Measurements from ENCODE around the gene MED23.
A peak's percentile ranks its signal among the peaks of the same experiment; 100 is the strongest.

The MED23 gene

GRCh38 chr6:131575834-131576478, 52.1 kb downstream of the MED23 start:
- peak overlapping the region; percentile 71; the same call in 1 of the 2 replicates for H3K27ac ChIP-seq
- TF ChIP-seq CTCF (conservative IDR thresholded peaks at IDR 0.05) = no peak

GRCh38 chr6:131574686-131575085, 53.4 kb downstream of the MED23 start:
- peak overlapping the region; percentile 71 for H3K27ac ChIP-seq
- TF ChIP-seq CTCF (conservative IDR thresholded peaks at IDR 0.05) = no peak

- TF ChIP-seq CTCF (conservative IDR thresholded peaks at IDR 0.05) = no peak
- H3K27ac ChIP-seq = peak overlapping the region; percentile 71
Measured at GRCh38 chr6:131574133-131574532, 53.9 kb downstream of the MED23 start.

GRCh38 chr6:131572686-131573415, 55.2 kb downstream of the MED23 start, which contains the start of gene ARG1:
Gene ARG1, plus strand, starts transcription at chr6:131573226. Its CDS starts 57 bp downstream, at chr6:131573283.
- H3K27ac ChIP-seq = peak within 1 kb of the TSS; percentile 71
- no peak for TF ChIP-seq CTCF (conservative IDR thresholded peaks at IDR 0.05)

- TF ChIP-seq CTCF (conservative IDR thresholded peaks at IDR 0.05) = no peak
- H3K27ac ChIP-seq = no peak overlapping the region
Measured at GRCh38 chr6:131568726-131569125, 59.3 kb downstream of the MED23 start.

GRCh38 chr6:131565056-131565455, 63.0 kb downstream of the MED23 start:
- H3K27ac ChIP-seq = no peak overlapping the region
- TF ChIP-seq CTCF (conservative IDR thresholded peaks at IDR 0.05) = no peak

GRCh38 chr6:131561925-131562707, 65.9 kb downstream of the MED23 start:
- no peak for TF ChIP-seq CTCF (conservative IDR thresholded peaks at IDR 0.05)
- H3K27ac ChIP-seq = no peak overlapping the region
